Measurements from ENCODE around the gene AGPS. TPM values are rescaled to one million over a fixed set of nuclear protein-coding genes. Genes with fewer than 3 reads are reported as not detected.
"Not testable (repeated sequence)": the region's sequence is repeated elsewhere in the genome, so short reads cannot be mapped to it uniquely, and the experiment has no call there.

The AGPS gene
- total RNA-seq, 1 donor from 2014 or later, result 54.4 TPM

DNA sequence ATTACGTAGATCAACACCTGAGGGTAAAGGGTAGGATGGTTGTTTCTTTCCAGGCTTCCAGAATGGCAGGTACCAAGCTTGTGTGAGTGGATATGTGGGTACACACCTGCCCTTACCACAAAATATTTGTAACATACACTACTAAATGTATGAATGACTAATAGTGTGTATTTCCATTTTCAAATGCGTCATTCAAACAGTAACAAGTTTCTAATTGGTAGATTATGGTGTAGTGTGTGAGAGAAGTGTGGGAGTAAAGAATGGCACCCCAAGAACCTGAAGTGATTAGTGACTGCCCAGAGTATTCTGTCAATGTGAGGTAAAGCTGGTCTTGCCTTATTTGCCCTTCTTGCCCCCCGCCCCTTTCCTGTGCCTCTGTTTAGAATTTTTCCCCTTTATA, 21.1 kb downstream of the AGPS start:
- Mint-ChIP-seq H3K27ac (ENCODE audit: unreplicated experiment) (no peak overlapping the region), H3K4me3 (ENCODE audit: unreplicated experiment) (no peak overlapping the region)

DNA sequence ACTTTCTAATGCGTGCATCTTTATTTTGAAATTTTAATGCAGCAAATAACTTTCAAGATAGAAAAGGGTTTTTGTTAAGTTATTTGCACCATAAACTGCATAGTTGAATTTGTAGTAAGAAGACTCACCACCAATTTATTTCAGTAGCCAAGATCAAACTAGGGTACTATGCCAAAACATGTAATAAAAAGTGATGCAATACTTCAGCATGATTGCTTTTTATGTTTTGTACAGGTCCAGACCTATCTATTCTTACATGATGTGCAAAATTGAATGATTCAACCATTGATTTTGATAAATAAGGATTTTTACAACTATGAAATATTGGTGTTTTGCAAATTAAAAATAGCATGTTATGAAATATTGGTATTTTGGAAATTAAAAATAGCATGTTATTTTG, 26.7 kb downstream of the AGPS start:
- Mint-ChIP-seq H3K4me1 (ENCODE audit: unreplicated experiment) (peaks cover 6% of the 10 kb centered on the region), H3K9me3 (ENCODE audit: unreplicated experiment) (no peaks in the 10 kb centered on the region), H3K36me3 (ENCODE audit: low read depth, unreplicated experiment) (peaks cover 3% of the 10 kb centered on the region), H3K27me3 (ENCODE audit: unreplicated experiment) (no peaks in the 10 kb centered on the region), H3K4me3 (ENCODE audit: unreplicated experiment) (no peak overlapping the region), H3K27ac (ENCODE audit: unreplicated experiment) (no peak overlapping the region)
- TF ChIP-seq CTCF (IDR thresholded peaks at IDR 0.05; ENCODE audit: unreplicated experiment), result no peak
- DNase-seq (ENCODE audit: low spot score), result no peak

More for the DNA sequence above, 21.1 kb downstream of the AGPS start:
- H3K36me3 Mint-ChIP-seq (ENCODE audit: low read depth, unreplicated experiment), result peaks cover 6% of the 10 kb centered on the region
- peaks cover 6% of the 10 kb centered on the region for H3K4me1 Mint-ChIP-seq (ENCODE audit: unreplicated experiment)
- TF ChIP-seq CTCF (IDR thresholded peaks at IDR 0.05; ENCODE audit: unreplicated experiment), result no peak
- peaks cover 2% of the 10 kb centered on the region for H3K27me3 Mint-ChIP-seq (ENCODE audit: unreplicated experiment)
- no peaks in the 10 kb centered on the region for H3K9me3 Mint-ChIP-seq (ENCODE audit: unreplicated experiment)
- DNase-seq (ENCODE audit: low spot score), result no peak

- Mint-ChIP-seq H3K9me3 (ENCODE audit: unreplicated experiment) (no peaks in the 10 kb centered on the region), H3K36me3 (ENCODE audit: low read depth, unreplicated experiment) (peaks cover 11% of the 10 kb centered on the region), H3K4me3 (ENCODE audit: unreplicated experiment) (no peak overlapping the region), H3K27ac (ENCODE audit: unreplicated experiment) (no peak overlapping the region), H3K27me3 (ENCODE audit: unreplicated experiment) (no peaks in the 10 kb centered on the region), H3K4me1 (ENCODE audit: unreplicated experiment) (peaks cover 8% of the 10 kb centered on the region)
- TF ChIP-seq CTCF (IDR thresholded peaks at IDR 0.05; ENCODE audit: unreplicated experiment), result no peak
- no peak for DNase-seq (ENCODE audit: low spot score)
These were observed 29.7 kb downstream of the AGPS start for GRCh38 chr2:177422271-177422670.

GRCh38 chr2:177424120-177424519, 31.5 kb downstream of the AGPS start:
- not testable (repeated sequence) for H3K4me3 Mint-ChIP-seq (ENCODE audit: unreplicated experiment); H3K27ac Mint-ChIP-seq (ENCODE audit: unreplicated experiment); H3K9me3 Mint-ChIP-seq (ENCODE audit: unreplicated experiment); H3K27me3 Mint-ChIP-seq (ENCODE audit: unreplicated experiment); H3K4me1 Mint-ChIP-seq (ENCODE audit: unreplicated experiment); DNase-seq (ENCODE audit: low spot score)
- peaks cover 25% of the 10 kb centered on the region for H3K36me3 Mint-ChIP-seq (ENCODE audit: low read depth, unreplicated experiment)

GRCh38 chr2:177424620-177425019, 32.0 kb downstream of the AGPS start:
- not testable (repeated sequence) for H3K4me3 Mint-ChIP-seq (ENCODE audit: unreplicated experiment); H3K4me1 Mint-ChIP-seq (ENCODE audit: unreplicated experiment); DNase-seq (ENCODE audit: low spot score); H3K9me3 Mint-ChIP-seq (ENCODE audit: unreplicated experiment); H3K27ac Mint-ChIP-seq (ENCODE audit: unreplicated experiment); H3K27me3 Mint-ChIP-seq (ENCODE audit: unreplicated experiment)
- H3K36me3 Mint-ChIP-seq (ENCODE audit: low read depth, unreplicated experiment), result peaks cover 25% of the 10 kb centered on the region

- DNase-seq (ENCODE audit: low spot score), result no peak
- Mint-ChIP-seq H3K36me3 (ENCODE audit: low read depth, unreplicated experiment) (peaks cover 40% of the 10 kb centered on the region), H3K9me3 (ENCODE audit: unreplicated experiment) (no peaks in the 10 kb centered on the region), H3K4me1 (ENCODE audit: unreplicated experiment) (peaks cover 2% of the 10 kb centered on the region), H3K4me3 (ENCODE audit: unreplicated experiment) (no peak overlapping the region), H3K27me3 (ENCODE audit: unreplicated experiment) (no peaks in the 10 kb centered on the region), H3K27ac (ENCODE audit: unreplicated experiment) (no peak overlapping the region)
- TF ChIP-seq CTCF (IDR thresholded peaks at IDR 0.05; ENCODE audit: unreplicated experiment), result no peak
These were observed 34.7 kb downstream of the AGPS start for GRCh38 chr2:177427316-177427715.

DNA sequence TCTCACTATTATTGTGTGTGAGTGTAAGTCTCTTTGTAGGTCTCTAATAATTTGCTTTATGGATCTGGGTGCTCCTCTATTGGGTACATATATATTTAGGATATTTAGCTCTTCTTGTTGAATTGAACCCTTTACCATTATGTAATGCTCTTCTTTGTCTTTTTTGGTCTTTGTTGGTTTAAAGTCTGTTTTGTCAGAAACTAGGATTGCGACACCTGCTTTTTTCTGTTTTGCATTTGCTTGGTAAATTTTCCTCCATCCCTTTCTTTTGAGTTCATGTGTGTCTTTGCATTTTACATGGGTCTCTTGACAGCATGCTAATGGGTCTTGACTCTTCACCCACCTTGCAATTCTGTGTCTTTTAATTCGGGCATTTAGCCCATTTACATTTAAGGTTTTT, 35.4 kb downstream of the AGPS start:
- H3K9me3 Mint-ChIP-seq (ENCODE audit: unreplicated experiment); H3K4me1 Mint-ChIP-seq (ENCODE audit: unreplicated experiment); H3K4me3 Mint-ChIP-seq (ENCODE audit: unreplicated experiment); H3K27ac Mint-ChIP-seq (ENCODE audit: unreplicated experiment); DNase-seq (ENCODE audit: low spot score); H3K27me3 Mint-ChIP-seq (ENCODE audit: unreplicated experiment): not testable (repeated sequence)
- H3K36me3 Mint-ChIP-seq (ENCODE audit: low read depth, unreplicated experiment), result peaks cover 45% of the 10 kb centered on the region

Data from endothelial cell (in vitro differentiated cells).